ENCODE measurements around the gene RNASEH2A. TPM values are rescaled to one million over a fixed set of nuclear protein-coding genes. Genes with fewer than 3 reads are reported as not detected.

Gene RNASEH2A
- total RNA-seq, 1 experiment from 2014 or later = 16.7 TPM

DNA sequence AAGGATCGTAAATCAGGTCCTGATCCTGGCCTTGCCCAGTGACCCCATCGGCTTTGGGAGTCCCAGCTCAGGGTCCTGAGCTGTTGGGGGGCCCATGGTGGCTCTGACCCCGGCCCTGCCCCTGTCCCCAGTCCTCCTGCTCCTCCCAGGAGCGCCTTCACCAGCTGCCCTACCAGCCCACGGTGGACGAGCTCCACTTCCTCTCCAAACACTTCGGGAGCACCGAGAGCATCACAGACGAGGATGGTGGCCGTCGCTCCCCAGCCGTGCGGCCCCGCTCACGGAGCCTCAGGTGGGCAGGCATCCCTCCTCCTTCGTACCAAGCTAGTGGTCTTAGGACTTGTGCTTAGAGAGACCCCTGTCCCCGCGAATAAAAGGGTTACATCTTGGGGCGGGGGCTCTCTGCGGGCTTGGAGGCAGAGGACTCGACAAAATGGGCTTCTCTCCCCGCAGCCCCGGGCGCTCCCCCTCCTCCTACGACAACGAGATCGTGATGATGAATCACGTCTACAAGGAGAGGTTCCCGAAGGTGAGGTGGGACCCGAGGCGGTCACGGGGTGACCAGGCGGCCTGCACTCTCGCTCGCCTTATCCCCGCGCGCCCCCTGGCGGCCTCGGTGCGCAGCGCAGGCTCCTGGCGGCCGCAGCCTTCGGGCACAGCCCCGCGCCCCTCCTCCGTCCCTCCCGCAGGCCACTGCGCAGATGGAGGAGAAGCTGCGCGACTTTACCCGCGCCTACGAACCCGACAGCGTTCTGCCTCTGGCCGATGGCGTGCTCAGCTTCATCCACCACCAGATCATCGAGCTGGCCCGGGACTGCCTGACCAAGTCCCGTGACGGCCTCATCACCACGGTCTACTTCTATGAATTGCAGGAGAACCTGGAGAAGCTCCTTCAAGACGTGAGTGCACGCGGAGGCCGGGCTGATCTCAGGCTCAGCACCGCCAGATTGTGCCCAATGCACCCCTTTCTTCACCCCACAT is 41.1 kb downstream of the RNASEH2A start:
- TF ChIP-seq, protein P1, sequence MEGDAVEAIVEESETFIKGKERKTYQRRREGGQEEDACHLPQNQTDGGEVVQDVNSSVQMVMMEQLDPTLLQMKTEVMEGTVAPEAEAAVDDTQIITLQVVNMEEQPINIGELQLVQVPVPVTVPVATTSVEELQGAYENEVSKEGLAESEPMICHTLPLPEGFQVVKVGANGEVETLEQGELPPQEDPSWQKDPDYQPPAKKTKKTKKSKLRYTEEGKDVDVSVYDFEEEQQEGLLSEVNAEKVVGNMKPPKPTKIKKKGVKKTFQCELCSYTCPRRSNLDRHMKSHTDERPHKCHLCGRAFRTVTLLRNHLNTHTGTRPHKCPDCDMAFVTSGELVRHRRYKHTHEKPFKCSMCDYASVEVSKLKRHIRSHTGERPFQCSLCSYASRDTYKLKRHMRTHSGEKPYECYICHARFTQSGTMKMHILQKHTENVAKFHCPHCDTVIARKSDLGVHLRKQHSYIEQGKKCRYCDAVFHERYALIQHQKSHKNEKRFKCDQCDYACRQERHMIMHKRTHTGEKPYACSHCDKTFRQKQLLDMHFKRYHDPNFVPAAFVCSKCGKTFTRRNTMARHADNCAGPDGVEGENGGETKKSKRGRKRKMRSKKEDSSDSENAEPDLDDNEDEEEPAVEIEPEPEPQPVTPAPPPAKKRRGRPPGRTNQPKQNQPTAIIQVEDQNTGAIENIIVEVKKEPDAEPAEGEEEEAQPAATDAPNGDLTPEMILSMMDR (IDR thresholded peaks at IDR 0.05; ENCODE audit: unreplicated experiment) = peak; percentile 99
- POLR2A ChIA-PET = interaction anchor here (0.5 to 2.9 kb wide), 10 partner anchors 9 to 125 kb away, joined by 3 to 17 read pairs (median 5); partner anchors contain the start of genes DNASE2, JUNB and RNASEH2A

DNA sequence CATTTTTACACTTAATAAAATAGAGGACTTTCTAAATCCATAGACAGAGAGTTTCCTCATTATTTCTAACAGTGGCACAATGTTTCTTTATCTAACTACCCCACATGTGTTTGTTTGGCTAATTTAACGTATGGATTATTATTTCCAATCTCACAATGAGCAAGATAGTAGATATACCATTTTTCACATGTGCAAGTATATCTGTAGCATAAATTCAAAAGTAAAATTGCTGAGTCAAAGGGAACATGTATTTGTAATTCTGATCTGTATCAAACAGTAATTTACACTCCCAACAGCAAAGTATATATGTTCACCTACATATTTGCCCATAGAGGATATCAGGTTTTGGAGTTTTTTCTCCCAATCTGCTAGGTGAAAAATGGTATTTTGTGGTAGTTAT is 50.3 kb downstream of the RNASEH2A start:
- H3K4me3 Mint-ChIP-seq (ENCODE audit: unreplicated experiment) = no peak overlapping the region
- H3K36me3 Mint-ChIP-seq (ENCODE audit: insufficient read depth, unreplicated experiment) = no peaks in the 10 kb centered on the region
- no peaks in the 10 kb centered on the region for H3K9me3 Mint-ChIP-seq (ENCODE audit: unreplicated experiment)
- ChIA-PET POLR2A (no interaction called here), CTCF (interaction anchor here (0.6 to 1.3 kb wide), 4 partner anchors 9 to 172 kb away, joined by 3 to 5 read pairs (median 4); no protein-coding TSS in a partner anchor)
- TF ChIP-seq, protein P1 (IDR thresholded peaks at IDR 0.05; ENCODE audit: unreplicated experiment) = no peak
- H3K27me3 Mint-ChIP-seq (ENCODE audit: insufficient read depth, unreplicated experiment) = no peaks in the 10 kb centered on the region
- DNase-seq (ENCODE audit: unreplicated experiment) = no peak
- no TSS peak for BruUV-seq (replicated peaks)
- no peak overlapping the region for H3K27ac Mint-ChIP-seq (ENCODE audit: low read depth, unreplicated experiment)
- H3K4me1 Mint-ChIP-seq (ENCODE audit: insufficient read depth, unreplicated experiment) = no peaks in the 10 kb centered on the region
- intact Hi-C loops (cut with micrococcal nuclease) = no loop called here

More for the DNA sequence above, 41.1 kb downstream of the RNASEH2A start:
- Mint-ChIP-seq H3K4me3 (ENCODE audit: unreplicated experiment) (peak overlapping the region; percentile 57), H3K36me3 (ENCODE audit: insufficient read depth, unreplicated experiment) (no peaks in the 10 kb centered on the region), H3K4me1 (ENCODE audit: insufficient read depth, unreplicated experiment) (peaks cover 5% of the 10 kb centered on the region), H3K9me3 (ENCODE audit: unreplicated experiment) (no peaks in the 10 kb centered on the region), H3K27ac (ENCODE audit: low read depth, unreplicated experiment) (no peak overlapping the region), H3K27me3 (ENCODE audit: insufficient read depth, unreplicated experiment) (no peaks in the 10 kb centered on the region)
- DNase-seq (ENCODE audit: unreplicated experiment) = peak; percentile 85
- no TSS peak for BruUV-seq (replicated peaks)
- intact Hi-C loops (cut with micrococcal nuclease) = loop anchor here (1.0 to 5.0 kb wide), 5 partner anchors 51 to 283 kb away; partner anchors contain the start of gene HOOK2
- CTCF ChIA-PET = interaction anchor here (0.5 to 4.5 kb wide), 77 partner anchors 10 to 492 kb away, joined by 3 to 54 read pairs (median 4); partner anchors contain the start of genes DNASE2, GCDH, GET3 and PRDX2

DNA sequence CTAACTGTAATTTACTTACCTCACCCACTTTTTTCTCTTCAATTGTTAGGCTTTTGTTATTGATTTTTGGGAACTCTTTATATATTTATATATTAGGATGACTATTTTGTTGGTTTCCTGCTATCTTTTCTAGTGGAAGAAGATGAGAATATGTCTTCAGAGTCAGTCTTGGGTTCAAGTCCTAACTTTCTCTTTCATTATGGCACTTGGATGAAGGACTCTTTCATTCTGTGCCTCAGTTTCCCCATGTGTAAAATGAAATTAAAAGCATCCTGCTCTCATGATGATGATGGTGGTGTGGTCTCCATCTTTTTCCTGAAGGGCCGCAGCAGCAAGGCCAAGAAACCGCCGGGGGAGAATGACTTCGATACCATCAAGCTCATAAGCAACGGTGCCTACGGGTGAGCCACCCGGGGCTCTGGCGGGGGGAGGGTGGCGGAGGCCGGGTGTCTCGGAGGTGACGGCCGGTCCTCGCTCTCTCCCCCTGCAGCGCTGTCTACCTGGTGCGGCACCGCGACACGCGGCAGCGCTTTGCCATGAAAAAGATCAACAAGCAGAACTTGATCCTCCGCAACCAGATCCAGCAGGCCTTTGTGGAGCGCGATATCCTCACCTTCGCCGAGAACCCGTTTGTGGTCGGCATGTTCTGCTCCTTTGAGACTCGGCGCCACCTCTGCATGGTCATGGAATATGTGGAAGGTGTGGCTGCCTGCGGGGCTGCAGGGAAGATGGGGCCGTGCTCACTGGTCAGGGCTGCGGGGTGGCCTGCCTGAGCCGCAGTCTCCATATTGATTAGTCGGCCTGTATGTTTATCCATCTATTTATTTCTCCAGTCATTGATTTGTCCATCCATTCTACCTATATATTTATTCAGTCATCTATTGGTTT is 51.9 kb downstream of the RNASEH2A start:
- intact Hi-C loops (cut with micrococcal nuclease) = no loop called here
- ChIA-PET POLR2A (no interaction called here), CTCF (interaction anchor here (0.6 kb wide), 1 partner anchor 141 kb away, joined by 3 read pairs; no protein-coding TSS in a partner anchor)

More for the DNA sequence above, 51.9 kb downstream of the RNASEH2A start:
- TF ChIP-seq, protein P1 (IDR thresholded peaks at IDR 0.05; ENCODE audit: unreplicated experiment) = no peak
- no peak for DNase-seq (ENCODE audit: unreplicated experiment)
- Mint-ChIP-seq H3K9me3 (ENCODE audit: unreplicated experiment) (no peaks in the 10 kb centered on the region), H3K36me3 (ENCODE audit: insufficient read depth, unreplicated experiment) (no peaks in the 10 kb centered on the region), H3K27me3 (ENCODE audit: insufficient read depth, unreplicated experiment) (no peaks in the 10 kb centered on the region), H3K4me1 (ENCODE audit: insufficient read depth, unreplicated experiment) (no peaks in the 10 kb centered on the region), H3K27ac (ENCODE audit: low read depth, unreplicated experiment) (no peak overlapping the region), H3K4me3 (ENCODE audit: unreplicated experiment) (no peak overlapping the region)
- no TSS peak for BruUV-seq (replicated peaks)
